ENCODE measurements around the gene CTH.
"Not testable (repeated sequence)": the region's sequence is repeated elsewhere in the genome, so short reads cannot be mapped to it uniquely, and the experiment has no call there.

The CTH gene

DNA sequence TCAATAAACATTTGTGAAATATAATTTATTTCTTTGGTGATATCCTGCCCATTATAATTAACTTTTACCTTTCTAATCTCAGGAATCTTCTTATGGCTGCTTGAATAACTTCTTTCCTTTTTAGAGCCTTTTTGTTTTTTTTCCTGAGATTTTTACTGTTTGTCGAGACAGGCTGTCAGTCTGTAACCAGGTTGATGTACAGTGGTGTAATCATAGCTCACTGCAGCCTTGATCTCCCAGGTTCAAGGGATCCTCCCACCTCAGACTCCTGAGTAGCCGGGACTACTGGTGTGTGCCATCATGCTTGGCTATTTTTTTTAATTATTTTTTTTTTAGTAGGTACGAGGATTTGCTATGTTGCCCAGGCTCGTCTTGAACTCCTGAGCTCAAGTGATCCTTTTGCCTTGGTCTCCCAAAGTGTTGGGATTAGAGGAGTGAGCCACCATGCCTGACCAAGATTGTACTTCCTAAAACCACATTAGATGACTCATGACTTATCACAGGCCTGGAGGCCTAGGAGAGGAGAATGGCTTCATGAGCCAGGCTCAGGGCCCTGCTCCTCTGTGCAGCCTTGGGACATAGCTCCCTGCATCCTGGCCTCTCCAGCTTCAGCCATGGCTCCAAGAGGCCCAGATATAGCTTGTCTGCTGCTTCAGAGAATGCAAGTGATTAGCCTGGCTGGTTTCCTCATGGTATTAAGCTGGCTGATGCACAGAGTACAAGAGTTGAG, 48.6 kb downstream of the CTH start:
- no peak for DNase-seq

DNA sequence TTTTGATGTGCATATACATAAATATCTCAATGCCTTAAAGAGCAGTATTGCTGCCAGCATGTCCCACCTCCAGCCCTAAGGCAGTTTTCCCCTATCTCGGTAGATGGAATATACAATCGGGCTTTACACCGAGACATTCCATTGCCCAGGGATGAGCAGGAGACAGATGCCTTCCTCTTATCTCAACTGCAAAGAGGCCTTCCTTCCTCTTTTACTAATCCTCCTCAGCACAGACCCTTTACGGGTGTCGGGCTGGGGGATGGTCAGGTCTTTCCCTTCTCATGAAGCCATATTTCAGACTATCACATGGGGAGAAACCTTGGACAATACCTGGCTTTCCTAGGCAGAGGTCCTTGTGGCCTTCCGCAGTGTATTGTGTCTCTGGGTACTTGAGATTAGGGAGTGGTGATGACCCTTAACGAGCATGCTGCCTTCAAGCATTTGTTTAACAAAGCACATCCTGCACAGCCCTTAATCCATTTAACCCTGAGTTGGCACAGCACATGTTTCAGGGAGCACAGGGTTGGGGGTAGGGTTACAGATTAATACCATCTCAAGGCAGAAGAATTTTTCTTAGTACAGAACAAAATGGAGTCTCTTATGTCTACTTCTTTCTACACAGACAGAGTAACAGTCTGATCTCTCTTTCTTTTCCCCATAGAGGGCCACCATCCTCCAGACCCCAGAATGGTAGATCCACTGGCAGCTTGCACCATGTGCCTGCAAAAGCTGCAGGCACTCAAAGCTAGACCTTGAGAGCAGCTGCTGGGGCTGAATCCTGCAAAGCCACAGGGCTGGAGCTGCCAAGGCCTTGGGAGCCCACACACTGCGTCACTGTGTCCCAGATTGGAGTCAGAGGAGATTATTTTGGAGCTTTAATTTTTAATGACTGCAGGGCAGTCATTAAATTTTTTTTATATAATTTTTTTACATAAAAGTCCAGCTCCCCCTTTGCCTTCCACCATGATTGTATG, 50.0 kb downstream of the CTH start:
- not testable (repeated sequence) for DNase-seq

DNA sequence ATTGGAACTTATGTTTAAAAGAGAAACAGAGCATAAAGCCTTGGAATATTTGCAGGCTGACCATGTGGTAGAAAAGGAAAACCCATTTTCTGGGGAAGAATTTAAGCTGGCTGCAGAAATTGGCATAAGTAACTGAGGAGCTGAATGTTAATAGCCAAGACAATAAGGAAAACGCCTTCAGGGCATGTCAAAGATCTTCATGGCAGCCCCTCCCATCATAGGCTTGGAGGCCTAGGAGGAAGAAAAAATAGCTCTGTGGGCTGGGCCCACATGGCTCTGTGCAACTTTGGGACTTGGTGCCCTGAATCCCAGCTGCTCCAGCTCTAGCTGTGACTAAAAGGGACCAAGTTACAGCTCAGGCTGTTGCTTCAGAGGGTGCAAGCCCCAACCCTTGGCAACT, 51.5 kb downstream of the CTH start:
- no peak for DNase-seq

DNA sequence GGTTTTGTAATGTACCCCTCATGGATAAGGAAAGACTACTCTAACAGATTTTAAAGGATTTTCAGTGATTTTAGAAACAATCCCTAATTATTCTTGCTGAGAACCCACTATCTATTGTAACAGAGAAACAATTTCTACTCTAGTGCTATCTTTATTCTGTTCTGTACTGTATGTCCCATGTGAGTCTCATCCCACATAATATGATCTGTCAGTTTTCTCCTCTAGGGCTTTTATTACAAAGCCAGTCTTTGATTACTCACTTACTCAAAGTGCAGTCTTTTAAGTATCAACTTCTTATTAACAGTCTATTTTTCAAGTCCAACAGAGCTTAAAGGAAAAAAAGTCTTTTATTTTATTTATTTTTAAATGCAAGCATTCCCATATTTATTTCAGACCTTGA, 54.8 kb downstream of the CTH start:
- no peak for DNase-seq

DNA sequence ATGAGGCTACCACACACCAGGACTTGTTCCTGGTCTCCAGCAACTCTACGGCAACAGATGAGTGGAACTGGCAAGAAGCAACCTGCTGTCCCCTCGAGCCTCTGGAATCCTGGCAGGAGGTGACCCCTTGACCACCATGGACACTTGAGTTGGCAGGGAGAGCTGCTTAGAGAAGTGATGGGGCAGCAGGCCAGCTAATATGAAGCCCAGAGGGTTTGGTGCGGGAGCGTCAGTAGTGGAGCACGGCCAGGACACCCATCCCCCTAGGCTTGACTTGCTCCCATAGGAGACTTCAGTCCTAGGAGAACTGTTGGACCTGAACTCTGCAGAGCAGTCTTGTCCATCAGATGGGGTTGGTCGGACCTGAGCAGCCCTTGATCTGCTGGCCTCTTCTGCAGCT, 56.5 kb downstream of the CTH start:
- no peak for DNase-seq

DNA sequence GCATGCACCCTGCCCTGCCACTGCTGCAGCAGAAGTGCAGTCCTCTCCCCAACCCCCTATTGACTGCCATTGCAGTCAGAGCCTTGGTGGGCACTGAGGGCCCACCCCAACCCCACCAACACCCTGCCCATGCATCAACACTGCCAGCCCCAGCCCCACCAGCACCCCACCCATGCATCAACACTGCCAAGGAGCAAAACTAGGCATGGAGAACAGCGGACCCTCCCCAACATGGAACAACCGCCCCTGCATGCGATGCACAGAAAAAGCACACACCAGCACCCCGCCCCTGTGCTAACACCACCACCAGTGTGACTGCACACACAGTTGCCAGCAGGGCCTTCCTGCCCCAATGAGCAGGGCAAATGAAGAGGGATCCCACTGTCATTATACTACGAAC, 57.1 kb downstream of the CTH start:
- no peak for DNase-seq

DNA sequence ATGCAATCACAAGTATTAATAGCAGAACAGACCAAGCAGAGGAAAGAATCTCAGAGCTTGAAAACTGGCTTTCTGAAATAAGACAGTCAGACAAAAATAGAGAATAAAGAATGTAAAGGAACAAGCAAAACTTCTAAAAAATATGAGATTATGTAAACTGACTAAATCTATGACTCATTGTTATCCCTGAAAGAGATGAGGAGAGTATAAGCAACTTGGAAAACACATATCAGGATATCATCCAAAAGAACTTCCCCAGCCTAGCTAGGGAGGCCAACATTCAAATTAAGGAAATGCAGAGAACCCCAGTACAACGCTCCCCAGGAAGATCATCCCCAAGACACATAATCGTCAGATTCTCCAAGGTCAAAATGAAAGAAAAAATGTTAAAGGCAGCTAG, 58.1 kb downstream of the CTH start:
- DNase-seq = not testable (repeated sequence)

DNA sequence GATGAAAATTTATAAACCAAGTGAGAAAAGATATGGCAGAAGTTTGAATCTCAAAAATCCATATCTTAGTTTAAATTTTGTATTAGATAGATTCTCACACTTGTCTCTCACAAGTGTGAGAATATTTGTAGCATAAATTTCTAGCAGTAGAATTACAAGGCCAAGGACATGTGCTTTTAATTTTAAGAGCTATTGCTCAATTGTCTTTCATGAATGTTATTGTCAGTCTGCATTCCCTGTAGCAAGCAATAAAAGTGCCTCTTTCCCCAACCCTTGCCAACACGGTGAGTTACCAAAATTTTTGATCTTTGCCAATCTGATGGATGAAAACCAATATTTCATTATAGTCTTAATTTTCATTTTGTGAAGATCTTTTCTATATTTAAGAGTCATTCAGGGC, 64.0 kb downstream of the CTH start:
- DNase-seq = no peak

DNA sequence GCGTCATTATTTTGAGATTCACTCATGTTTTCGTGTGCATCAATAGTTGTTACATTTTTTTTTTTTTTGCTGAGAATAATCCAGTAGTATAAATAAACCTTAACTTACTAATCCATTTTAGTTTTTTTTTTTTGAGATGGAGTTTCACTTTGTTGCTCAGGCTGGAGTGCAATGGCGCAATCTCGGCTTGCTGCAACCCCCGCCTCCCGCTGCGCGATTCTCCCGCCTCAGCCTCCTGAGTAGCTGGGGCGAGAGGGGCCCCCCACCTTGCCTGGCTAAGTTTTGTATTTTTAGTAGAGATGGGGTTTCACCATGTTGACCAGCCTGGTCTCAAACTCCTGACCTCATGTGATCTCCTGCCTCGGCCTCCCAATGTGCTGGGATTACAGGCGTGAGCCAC, 66.0 kb downstream of the CTH start:
- no peak for DNase-seq

DNA sequence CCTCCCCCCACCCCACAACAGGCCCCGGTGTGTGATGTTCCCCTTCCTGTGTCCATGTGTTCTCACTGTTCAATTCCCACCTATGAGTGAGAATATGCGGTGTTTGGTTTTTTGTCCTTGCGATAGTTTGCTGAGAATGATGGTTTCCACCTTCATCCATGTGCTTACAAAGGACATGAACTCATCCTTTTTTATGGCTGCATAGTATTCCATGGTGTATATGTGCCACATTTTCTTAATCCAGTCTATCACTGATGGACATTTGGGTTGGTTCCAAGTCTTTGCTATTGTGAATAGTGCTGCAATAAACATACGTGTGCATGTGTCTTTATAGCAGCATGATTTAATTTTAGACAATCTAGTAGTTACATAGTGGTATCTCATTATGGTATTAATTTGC, 66.8 kb downstream of the CTH start:
- not testable (repeated sequence) for DNase-seq

DNA sequence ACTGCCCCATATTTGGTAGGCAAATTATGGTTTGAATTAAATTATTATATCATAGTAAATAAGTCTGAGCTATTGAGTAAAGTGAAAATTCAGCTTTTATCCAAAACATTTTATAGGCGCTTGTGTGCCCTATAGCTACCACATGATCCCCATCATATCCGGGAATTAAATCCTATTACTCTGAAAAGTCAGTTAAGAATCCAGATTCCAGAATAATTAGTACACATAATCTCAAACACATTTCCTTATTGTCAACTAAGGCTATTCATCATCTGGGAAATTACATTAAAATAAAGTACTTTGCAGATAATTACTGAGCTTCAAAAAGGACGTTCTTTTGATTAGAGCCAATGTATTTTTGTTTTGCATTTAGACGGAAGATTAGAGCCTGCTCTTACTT, 72.3 kb downstream of the CTH start:
- no peak for DNase-seq

DNA sequence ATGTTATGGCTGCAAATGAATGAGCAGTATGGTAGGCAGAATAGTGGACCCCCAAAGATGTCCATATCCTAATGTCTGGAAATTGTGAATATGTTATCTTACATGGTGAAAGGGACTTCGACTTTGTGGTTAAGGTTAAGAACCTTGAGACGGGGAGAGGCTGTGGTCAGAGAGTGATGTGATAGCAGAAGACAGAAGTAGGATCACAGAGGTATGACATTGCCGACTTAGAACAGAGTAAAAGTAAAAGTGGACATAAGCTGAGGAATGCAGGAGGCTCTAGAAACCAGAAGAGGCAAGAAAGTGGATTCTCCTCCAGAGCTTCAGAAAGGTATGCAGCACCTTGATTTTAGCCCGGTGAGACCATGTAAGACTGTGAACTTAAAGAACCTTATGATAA, 74.6 kb downstream of the CTH start:
- no peak for DNase-seq

DNA sequence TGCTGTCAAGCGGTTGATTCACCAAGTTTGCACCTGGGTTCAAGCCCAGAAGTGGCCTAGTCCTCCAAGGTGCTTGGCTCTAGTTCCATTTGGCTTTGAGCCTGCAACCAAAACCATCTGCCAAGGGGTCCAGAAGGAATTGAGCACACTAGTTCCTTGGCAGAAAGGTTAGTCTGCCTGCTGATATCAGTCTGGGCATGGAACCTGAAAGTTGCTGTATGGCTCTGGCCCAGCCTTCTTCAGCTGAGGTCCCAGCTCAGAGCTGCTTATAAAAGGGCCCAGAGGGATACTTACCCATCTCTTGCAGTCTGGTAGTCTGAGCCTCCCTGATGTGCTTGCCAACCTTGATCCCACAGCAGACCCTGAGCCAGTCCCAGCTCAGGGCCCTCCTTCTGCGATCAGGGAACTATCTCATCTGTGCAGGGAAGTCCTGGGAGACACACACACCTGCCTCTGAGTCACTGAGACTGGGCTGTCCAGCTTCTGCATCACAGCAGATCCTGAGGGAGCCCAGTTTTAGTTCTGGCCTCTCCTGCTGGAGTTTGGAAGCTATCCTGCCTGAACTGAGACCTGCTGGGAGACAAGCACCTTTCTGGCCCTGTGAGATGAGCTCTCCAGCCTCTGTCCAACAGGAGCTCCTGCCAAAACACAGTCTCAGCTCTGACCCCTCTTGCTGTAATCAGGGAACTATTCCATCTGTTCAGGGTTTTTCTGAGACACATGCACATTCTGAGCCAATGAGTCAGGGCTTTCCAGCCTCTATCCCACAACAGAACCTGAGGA, 75.8 kb downstream of the CTH start:
- no peak for DNase-seq

DNA sequence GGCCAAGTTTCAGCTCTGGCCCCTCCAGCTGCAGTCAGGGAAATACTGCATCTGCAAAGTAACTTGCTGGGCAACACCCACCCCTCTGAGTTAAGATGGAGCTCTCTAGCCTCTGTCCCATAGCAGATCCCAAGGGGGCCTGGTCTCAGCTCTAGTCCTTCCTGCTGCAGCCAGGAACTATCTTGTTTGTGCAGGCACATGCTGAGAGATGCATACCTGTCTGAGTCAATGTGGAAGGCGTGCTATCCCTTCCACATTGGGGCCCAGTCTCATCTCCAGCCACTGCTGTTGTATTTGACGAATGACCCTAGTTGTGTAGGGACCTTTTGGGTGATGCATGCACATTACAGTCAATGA, 76.4 kb downstream of the CTH start:
- no peak for DNase-seq

DNA sequence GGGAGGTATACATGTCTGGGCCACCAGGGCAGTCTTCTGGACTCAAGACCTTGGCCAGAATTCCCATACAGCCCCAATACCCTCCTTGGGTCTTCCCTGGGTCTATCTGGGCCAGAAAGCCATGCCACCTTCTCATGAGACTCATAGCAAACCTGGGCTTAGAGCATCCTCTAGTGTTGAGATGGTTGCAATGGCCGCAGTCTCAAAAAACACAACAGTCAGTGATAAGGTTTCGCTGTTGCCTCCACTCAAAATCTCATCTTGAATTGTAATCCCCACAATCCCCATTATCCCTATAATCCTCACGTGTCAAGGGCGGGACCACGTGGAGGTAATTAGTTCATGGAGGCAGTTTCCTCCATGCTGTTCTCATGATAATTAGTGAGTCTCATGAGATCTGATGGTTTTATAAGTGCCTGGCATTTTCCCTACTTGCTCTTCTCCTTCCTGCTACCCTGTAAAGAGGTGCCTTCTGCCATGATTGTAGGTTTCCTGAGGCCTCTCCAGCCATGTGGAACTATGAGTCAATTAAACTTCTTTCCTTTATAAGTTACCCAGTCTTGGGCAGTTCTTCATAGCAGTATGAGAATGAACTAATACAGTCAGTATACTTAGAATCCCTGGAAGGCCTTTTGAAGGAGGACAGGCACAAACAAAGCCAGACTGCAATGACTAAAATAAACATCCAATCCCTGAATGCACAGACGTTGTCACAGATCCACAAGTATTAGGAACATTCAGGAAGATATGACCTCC, 77.0 kb downstream of the CTH start:
- DNase-seq = no peak

Measured in activated gamma-delta T cell (primary cell).